Activated T-cell treated with anti-CD3 and anti-CD28 coated beads, Interleukin-2, amount 50 U/mL, for 4 hours (primary cell): ENCODE measurements around the gene TEX29. TPM values are rescaled to one million over a fixed set of nuclear protein-coding genes. Genes with fewer than 3 reads are reported as not detected.

Source experiments
- ATAC-seq, 2 donors: fragments of 200-7000 bp; cut with Tn5 transposase; one replicate each; pipeline ENCODE4 v1.10.0; 2021
- DNase-seq: peaks from one replicate; pipeline ENCODE4 v3.0.0-alpha.2; 2020
- H3K27me3 Mint-ChIP-seq: one replicate; pipeline ENCODE4 v1.8.0; 2021; ENCODE audit warnings: low read depth, mixed read lengths
- H3K36me3 Mint-ChIP-seq: one replicate; pipeline ENCODE4 v1.8.0; 2022; ENCODE audit warnings: mixed read lengths; ENCODE audit not compliant: insufficient read depth
- H3K4me1 Mint-ChIP-seq: one replicate; pipeline ENCODE4 v1.8.0; 2021; ENCODE audit warnings: low read depth, mixed read lengths
- H3K4me3 Mint-ChIP-seq: one replicate; pipeline ENCODE4 v1.8.0; 2021; ENCODE audit warnings: mild to moderate bottlenecking, moderate library complexity, mixed read lengths
- H3K9me3 Mint-ChIP-seq: one replicate; pipeline ENCODE4 v1.8.0; 2021; ENCODE audit warnings: mixed read lengths
- total RNA-seq, 3 donors: library from RNA; stranded (reverse); gene quantifications; one replicate each; pipeline ENCODE4 v1.2.1, GENCODE V29; 2021

Gene TEX29
- total RNA-seq, 3 donors from 2014 or later = 0.28 to 0.40 TPM; not detected in 1

DNA sequence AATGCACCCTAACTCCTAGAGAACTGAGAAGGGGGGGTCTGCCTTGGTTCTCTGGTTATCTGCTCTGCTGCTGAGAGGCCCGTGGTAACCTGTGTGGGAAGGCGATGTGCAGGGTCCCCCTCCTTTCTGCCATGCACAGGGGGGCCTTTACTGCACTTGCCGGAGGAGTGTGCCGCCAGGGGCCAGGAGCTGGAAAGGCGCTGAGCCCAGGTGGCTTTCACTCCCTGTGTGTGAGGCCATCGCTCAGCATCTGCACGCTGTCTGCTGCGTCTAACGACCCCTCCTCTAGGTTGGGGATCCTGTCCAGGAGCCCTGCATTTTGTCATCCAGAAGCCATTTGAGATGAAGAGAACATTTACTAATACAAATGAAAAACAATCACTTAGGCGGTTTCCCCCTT is 37.0 kb upstream of the TEX29 start:
- no peaks in the 10 kb centered on the region for H3K27me3 Mint-ChIP-seq
- ATAC-seq (no peak), DNase-seq (no peak)
- H3K36me3 Mint-ChIP-seq = peaks cover 54% of the 10 kb centered on the region
- no peaks in the 10 kb centered on the region for H3K9me3 Mint-ChIP-seq
- H3K4me1 Mint-ChIP-seq = no peaks in the 10 kb centered on the region
- H3K4me3 Mint-ChIP-seq = no peak overlapping the region

GRCh38 chr13:111283991-111284390 is 36.5 kb upstream of the TEX29 start:
- Mint-ChIP-seq H3K36me3 (peaks cover 51% of the 10 kb centered on the region), H3K9me3 (no peaks in the 10 kb centered on the region), H3K4me1 (no peaks in the 10 kb centered on the region), H3K4me3 (no peak overlapping the region), H3K27me3 (no peaks in the 10 kb centered on the region)
- DNase-seq = no peak
- no peak for ATAC-seq

GRCh38 chr13:111284565-111284964 is 35.9 kb upstream of the TEX29 start:
- Mint-ChIP-seq H3K4me3 (no peak overlapping the region), H3K4me1 (no peaks in the 10 kb centered on the region), H3K36me3 (peaks cover 53% of the 10 kb centered on the region), H3K27me3 (no peaks in the 10 kb centered on the region), H3K9me3 (no peaks in the 10 kb centered on the region)
- ATAC-seq (no peak), DNase-seq (no peak)

DNA sequence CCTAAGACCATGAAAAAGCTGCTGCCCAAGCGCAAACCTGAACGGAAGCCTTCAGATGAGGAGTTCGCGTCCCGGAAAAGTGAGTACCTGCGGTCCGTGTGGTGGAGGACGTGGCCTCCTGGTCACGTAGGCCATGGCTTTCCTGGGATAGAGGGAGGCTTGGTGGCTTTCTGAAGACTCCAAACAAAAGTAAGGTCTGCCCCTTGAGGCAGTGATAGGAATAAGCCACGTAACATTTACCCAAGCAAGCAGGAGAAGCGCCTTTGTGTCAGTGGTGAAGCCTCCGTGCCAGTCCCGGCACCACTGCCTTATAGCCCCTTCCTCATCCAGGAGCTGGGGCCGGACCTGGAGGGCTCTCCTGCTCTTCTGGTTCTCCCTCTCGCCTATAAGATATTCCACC is 34.3 kb upstream of the TEX29 start:
- Mint-ChIP-seq H3K36me3 (peaks cover 48% of the 10 kb centered on the region), H3K9me3 (no peaks in the 10 kb centered on the region), H3K4me3 (no peak overlapping the region), H3K27me3 (no peaks in the 10 kb centered on the region), H3K4me1 (no peaks in the 10 kb centered on the region)
- ATAC-seq (no peak), DNase-seq (no peak)

DNA sequence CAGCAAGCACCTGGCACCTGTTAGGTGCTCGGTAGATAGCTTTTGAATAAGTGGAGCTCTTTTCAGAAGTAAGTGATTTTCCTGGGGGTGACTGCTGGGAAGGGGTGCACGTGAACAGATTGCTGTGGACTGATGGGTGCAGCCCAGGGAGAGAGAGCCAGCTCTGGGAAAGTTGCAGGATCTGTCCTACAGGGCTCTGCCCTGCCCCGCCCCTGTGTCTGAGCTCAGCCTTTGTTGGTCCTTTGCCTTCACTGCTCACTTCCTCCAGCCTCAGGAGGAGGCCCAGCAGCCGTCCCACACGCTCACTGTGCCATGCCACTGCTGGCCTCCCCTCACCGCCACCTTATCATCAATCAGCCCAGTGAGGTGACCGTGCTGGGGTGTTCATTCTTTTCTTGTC is 33.7 kb upstream of the TEX29 start:
- H3K4me3 Mint-ChIP-seq = no peak overlapping the region
- H3K36me3 Mint-ChIP-seq = peaks cover 48% of the 10 kb centered on the region
- no peaks in the 10 kb centered on the region for H3K27me3 Mint-ChIP-seq
- H3K9me3 Mint-ChIP-seq = no peaks in the 10 kb centered on the region
- DNase-seq (no peak), ATAC-seq (no peak)
- no peaks in the 10 kb centered on the region for H3K4me1 Mint-ChIP-seq

DNA sequence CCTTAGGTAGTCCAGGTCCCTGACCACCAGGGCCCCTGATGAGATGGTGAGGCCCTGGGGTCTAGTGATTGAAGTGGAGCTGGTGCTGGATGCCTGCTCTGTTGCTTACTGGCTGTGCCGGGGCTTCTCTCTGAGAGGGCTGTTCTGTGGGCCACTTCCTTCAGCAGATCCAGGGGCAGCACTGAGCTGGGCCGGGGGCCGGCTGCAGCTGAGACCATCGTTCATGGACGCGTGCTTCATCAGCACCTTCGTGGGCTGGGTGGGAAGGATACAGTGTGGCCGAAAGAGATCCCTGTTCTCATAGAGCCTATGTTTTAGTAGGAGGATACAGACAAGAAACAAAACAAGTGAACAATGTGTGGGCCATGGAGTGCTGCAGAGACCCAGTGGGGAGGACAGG is 33.2 kb upstream of the TEX29 start:
- no peaks in the 10 kb centered on the region for H3K9me3 Mint-ChIP-seq
- H3K36me3 Mint-ChIP-seq = peaks cover 51% of the 10 kb centered on the region
- no peak overlapping the region for H3K4me3 Mint-ChIP-seq
- ATAC-seq = no peak
- H3K4me1 Mint-ChIP-seq = no peaks in the 10 kb centered on the region
- no peak for DNase-seq
- no peaks in the 10 kb centered on the region for H3K27me3 Mint-ChIP-seq

- Mint-ChIP-seq H3K9me3 (no peaks in the 10 kb centered on the region), H3K4me3 (no peak overlapping the region), H3K4me1 (no peaks in the 10 kb centered on the region), H3K27me3 (no peaks in the 10 kb centered on the region), H3K36me3 (peaks cover 59% of the 10 kb centered on the region)
- ATAC-seq (no peak), DNase-seq (no peak)
Measured at GRCh38 chr13:111288276-111288675, 32.2 kb upstream of the TEX29 start.

DNA sequence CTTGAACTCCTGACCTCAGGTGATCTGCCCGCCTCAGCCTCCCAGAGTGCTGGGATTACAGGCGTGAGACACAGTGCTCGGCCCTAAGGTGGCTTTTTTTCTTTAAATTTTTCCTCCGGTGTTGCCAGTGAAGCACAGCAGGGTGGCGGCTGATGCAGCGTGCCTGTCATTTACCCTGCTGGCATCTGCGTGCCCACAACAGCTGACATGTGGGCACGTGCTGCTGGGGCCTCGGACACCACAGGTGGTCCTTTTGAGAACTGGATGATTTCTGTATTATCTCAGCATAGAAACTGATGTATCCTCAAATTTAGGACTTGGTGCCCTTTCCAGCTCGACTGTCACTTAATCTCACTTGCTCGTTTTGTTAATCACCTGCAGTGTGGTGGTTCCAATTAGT is 31.2 kb upstream of the TEX29 start:
- no peak for ATAC-seq
- no peaks in the 10 kb centered on the region for H3K4me1 Mint-ChIP-seq
- no peak for DNase-seq
- peaks cover 59% of the 10 kb centered on the region for H3K36me3 Mint-ChIP-seq
- H3K9me3 Mint-ChIP-seq = no peaks in the 10 kb centered on the region
- H3K4me3 Mint-ChIP-seq = no peak overlapping the region
- no peaks in the 10 kb centered on the region for H3K27me3 Mint-ChIP-seq

DNA sequence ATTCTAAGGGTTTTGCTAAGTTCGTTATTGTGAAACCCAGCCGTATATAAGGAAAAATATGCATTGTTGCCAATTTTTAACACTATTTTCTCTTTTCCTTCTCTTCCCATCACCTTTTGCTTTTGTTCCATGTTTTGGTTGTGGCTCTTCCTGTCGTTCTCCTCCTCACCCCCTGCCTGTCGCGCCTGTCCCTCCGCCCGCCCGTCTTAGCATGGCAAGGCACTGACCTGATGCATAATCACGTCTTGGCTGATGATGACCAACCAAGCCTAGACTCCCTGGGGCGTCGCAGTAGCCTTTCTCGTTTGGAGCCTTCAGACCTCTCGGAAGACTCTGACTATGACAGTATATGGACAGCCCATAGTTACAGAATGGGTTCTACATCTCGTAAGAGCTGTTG is 28.5 kb upstream of the TEX29 start:
- ATAC-seq (no peak), DNase-seq (no peak)
- Mint-ChIP-seq H3K36me3 (peaks cover 52% of the 10 kb centered on the region), H3K27me3 (no peaks in the 10 kb centered on the region), H3K9me3 (no peaks in the 10 kb centered on the region), H3K4me3 (no peak overlapping the region), H3K4me1 (peaks cover 16% of the 10 kb centered on the region)

DNA sequence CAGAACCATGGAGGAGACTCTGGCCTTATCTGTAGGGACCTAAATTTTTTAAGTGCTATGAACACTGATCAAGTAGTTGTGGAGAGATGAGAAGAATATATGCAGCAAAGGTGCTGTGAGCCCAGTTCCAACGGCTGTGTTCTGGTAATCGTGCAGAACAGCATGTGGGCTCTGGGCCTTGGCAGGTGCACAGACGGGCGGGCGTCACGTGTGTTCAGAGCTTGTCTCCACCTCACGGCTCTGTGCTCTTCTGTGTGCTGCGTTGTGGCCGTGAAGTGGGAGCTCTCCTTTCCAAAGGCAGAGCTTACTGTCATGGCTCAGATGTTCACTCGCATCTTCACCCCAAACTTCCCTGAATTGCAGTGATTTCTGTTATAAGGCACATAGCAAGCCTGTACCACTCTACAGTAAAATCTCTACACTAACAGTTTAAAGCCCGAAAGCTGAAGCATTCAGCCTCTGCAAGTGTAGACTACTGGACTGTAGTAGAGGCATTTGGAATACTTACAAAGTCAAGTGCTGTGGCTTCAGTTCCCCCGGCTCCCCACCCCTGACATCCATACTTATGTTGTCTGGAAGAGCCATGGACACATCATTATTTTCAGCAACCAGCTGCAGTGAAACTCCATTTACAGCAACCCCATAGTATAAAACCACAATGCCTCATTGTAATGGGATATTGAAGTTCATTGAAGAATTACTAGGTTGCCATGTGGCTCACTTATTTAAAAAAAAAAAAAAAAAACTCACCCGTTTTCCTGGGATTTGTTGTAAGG is 27.5 kb upstream of the TEX29 start:
- H3K27me3 Mint-ChIP-seq = no peaks in the 10 kb centered on the region
- no peak for ATAC-seq
- DNase-seq = no peak
- peaks cover 17% of the 10 kb centered on the region for H3K4me1 Mint-ChIP-seq
- peaks cover 51% of the 10 kb centered on the region for H3K36me3 Mint-ChIP-seq
- no peaks in the 10 kb centered on the region for H3K9me3 Mint-ChIP-seq
- no peak overlapping the region for H3K4me3 Mint-ChIP-seq

- no peak overlapping the region for H3K4me3 Mint-ChIP-seq
- no peaks in the 10 kb centered on the region for H3K9me3 Mint-ChIP-seq
- H3K27me3 Mint-ChIP-seq = no peaks in the 10 kb centered on the region
- H3K4me1 Mint-ChIP-seq = peaks cover 17% of the 10 kb centered on the region
- no peak for DNase-seq
- ATAC-seq = no peak
- H3K36me3 Mint-ChIP-seq = peaks cover 42% of the 10 kb centered on the region
Measured at GRCh38 chr13:111295886-111296285, 24.6 kb upstream of the TEX29 start.

- Mint-ChIP-seq H3K27me3 (no peaks in the 10 kb centered on the region), H3K4me3 (no peak overlapping the region), H3K4me1 (peaks cover 17% of the 10 kb centered on the region), H3K36me3 (peaks cover 40% of the 10 kb centered on the region), H3K9me3 (no peaks in the 10 kb centered on the region)
- no peak for DNase-seq
- no peak for ATAC-seq
Measured at GRCh38 chr13:111296417-111296816, 24.0 kb upstream of the TEX29 start.

DNA sequence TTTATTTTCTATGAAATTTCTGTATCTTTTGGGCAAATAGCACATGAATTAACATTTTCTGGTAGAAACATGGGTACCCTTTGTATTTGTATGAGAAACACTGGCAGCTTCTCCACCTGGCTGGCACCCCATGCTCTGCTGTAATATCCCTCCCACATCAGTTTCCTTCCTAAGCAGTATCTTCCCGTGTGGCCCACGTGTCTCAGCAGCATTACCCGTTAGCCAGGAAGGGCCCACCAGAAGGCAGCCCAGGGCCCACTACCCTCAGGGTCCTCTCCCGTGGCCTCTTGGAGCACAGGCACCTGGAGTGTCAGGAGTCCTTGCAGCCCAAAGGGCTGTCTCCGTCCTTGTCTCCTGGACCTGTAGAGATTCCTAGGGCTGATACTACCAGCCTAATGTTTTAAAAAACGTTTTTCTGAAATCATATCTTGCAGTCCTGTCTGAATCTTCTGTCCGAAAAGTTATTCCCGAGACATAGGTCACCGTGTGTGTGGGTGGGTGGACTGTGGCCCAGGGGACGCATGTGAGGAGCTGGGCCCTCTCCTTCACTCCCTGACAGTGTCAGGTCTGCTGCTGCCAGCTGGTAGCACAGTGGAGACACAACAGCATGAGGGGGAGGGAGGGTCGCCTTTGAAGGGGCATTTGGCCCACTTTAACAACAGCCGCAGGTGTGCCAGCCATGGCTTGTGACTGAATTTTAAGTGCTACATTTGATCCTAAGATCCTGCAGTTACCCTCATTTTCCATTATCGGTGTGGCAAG is 22.0 kb upstream of the TEX29 start:
- peaks cover 18% of the 10 kb centered on the region for H3K4me1 Mint-ChIP-seq
- H3K9me3 Mint-ChIP-seq = no peaks in the 10 kb centered on the region
- no peak overlapping the region for H3K4me3 Mint-ChIP-seq
- H3K36me3 Mint-ChIP-seq = peaks cover 39% of the 10 kb centered on the region
- DNase-seq (no peak), ATAC-seq (no peak)
- no peaks in the 10 kb centered on the region for H3K27me3 Mint-ChIP-seq

DNA sequence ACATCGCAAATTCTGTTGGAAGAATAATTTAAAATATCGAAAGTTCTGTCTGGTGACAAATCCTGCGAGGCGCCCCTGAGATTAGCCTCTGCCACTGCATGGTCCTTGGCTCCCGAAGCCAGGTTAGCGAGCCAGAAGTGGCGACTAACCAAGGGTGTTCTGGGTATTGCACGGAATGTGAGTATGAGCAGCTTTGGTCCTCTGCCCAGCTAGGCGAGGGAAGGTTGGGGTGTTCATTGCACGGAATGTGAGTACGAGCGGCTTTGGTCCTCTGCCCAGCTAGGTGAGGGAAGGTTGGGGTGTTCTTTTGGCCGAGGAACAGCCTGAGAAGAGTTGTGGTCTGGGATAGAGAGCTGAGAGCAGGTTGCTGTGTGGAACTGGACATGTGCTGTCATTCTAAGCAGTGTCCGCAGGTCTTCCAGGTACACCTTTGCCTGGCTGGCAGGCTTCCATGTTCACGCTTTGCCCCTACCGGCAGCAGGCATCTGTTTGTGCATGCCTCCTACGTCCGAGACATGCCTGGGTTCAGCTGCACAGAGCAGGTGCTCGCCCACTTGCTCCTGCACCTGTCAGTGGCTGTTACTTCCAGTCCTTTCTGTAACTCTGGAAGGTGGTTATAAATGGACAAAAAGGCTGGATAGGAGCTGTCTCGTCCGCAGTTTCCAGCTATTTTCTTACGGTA is 18.3 kb upstream of the TEX29 start:
- Mint-ChIP-seq H3K4me1 (peaks cover 3% of the 10 kb centered on the region), H3K27me3 (no peaks in the 10 kb centered on the region), H3K4me3 (no peak overlapping the region), H3K9me3 (no peaks in the 10 kb centered on the region), H3K36me3 (peaks cover 59% of the 10 kb centered on the region)
- ATAC-seq (no peak), DNase-seq (no peak)

GRCh38 chr13:111303559-111303958 is 16.9 kb upstream of the TEX29 start:
- DNase-seq (no peak), ATAC-seq (no peak)
- H3K27me3 Mint-ChIP-seq = no peaks in the 10 kb centered on the region
- peaks cover 60% of the 10 kb centered on the region for H3K36me3 Mint-ChIP-seq
- no peak overlapping the region for H3K4me3 Mint-ChIP-seq
- peaks cover 3% of the 10 kb centered on the region for H3K4me1 Mint-ChIP-seq
- H3K9me3 Mint-ChIP-seq = no peaks in the 10 kb centered on the region
